Uterus (tissue), 2 donors: ENCODE data around the gene METTL6.

ENCODE experiments used
- POLR2A ChIP-seq, 2 donors: fragments of 450-650 bp; IDR thresholded peaks; one replicate each; pipeline ENCODE4 v1.6.1; 2016; ENCODE audit warnings: antibody characterized with exemption in 2 of 2, mild to moderate bottlenecking in 1 of 2, moderate library complexity in 1 of 2
- TF ChIP-seq, protein P1 (sequence below), 4 experiments: fragments of 200-600 bp in 2 of 4; fragments of 450-650 bp in 2 of 4; sonication (generic) in 2 of 4; IDR thresholded peaks; one replicate each; pipeline ENCODE4 v1.5.1; 2016 to 2019; ENCODE audit warnings: antibody characterized with exemption in 4 of 4, mild to moderate bottlenecking in 2 of 4, moderate library complexity in 1 of 4

DNA sequence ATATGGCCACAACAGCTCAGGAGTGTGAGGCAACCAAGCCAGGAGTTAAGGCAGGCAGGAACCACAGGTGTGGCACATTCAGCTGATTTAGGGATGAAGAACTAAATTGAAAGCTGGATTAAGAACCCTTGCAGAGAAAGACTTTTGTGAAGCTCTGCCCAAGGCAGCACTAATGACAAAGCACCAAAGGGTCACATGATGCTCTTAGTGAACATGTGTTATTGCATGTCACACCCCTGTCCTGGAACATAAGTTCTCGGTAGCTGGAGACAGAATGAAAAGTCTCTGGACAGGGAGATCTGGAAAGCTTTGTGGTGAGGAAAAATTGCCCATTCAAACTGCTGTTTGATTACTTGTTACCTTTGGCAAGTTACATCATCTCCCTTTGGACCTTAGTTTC is 3.3 kb upstream of the METTL6 start:
- TF ChIP-seq, protein P1, sequence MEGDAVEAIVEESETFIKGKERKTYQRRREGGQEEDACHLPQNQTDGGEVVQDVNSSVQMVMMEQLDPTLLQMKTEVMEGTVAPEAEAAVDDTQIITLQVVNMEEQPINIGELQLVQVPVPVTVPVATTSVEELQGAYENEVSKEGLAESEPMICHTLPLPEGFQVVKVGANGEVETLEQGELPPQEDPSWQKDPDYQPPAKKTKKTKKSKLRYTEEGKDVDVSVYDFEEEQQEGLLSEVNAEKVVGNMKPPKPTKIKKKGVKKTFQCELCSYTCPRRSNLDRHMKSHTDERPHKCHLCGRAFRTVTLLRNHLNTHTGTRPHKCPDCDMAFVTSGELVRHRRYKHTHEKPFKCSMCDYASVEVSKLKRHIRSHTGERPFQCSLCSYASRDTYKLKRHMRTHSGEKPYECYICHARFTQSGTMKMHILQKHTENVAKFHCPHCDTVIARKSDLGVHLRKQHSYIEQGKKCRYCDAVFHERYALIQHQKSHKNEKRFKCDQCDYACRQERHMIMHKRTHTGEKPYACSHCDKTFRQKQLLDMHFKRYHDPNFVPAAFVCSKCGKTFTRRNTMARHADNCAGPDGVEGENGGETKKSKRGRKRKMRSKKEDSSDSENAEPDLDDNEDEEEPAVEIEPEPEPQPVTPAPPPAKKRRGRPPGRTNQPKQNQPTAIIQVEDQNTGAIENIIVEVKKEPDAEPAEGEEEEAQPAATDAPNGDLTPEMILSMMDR (IDR thresholded peaks at IDR 0.05): no peak
- TF ChIP-seq POLR2A (IDR thresholded peaks at IDR 0.05): no peak
